HTR-8/SVneo (cell line): Measurements from ENCODE around the gene IGSF21.

Experiments
- DNase-seq: peaks from one replicate; pipeline ENCODE4 v3.0.0; 2011; ENCODE audit warnings: low spot score, mixed read lengths; ENCODE audit not compliant: insufficient read length
- FAIRE-seq: peaks from 2 replicates; lab custom pipeline; 2011; peaks lifted over from hg19 to GRCh38; lab: Jason Lieb, UNC

Gene IGSF21

GRCh38 chr1:18246543-18246942 is 138.9 kb downstream of the IGSF21 start:
- FAIRE-seq (no peak), DNase-seq (no peak)

DNA sequence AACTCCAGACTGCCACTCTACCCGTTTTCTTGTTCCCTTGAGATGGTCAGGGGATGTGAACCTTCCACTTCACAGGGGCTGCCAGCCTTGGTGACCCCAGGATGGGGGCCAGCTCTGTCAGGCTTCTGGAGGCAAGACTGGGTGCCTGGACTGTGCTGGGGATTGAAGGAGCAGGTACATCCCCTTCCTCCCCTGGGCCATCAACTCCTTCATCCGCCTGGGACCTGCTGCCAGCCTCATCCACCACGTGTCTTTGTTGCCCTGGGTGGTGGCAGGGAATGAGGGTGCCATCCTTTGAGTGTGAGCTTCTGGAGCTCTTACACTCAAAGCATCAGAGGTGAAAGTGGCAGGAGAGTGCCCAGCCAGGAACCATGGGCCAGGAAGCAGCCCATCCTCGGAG is 139.6 kb downstream of the IGSF21 start:
- no peak for FAIRE-seq
- DNase-seq, result no peak

DNA sequence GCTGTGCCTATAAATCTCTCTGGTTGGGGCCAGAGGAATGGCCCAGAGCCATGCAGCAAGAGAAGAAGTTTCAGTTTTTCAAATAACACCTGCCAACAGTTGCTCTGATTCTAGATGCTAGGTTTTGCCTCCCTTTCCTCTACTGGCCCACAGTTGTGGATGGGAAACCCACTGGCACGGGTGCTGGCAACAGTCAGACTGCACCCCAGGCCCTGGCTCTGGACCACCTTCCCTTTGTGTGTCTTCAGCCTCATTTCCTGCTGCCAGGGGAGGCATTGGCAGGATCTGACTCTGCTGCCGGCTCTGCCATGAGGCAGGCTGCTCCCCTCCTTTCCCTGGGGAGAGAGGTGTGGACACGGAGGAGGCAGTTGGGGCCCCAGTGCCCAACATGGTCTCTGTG is 142.0 kb downstream of the IGSF21 start:
- no peak for DNase-seq

DNA sequence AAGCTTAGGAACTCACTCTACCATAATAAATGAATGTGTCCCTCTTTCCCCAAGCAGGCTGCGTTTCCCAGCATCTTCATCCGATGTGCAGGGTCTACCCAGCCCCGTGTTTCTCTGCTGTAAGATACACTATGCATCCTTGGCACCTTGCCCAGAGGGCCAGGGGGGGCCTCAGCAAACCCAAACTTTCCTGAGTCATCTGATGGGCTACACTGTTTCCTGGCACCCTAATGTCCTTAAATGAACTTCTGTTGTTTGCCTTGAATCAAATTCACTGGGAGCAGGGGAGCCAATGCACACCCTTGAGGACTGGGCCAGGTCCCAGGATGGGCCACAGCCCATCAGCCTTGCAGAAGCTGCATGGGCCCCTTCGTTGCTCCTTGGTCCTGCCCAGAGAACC is 145.5 kb downstream of the IGSF21 start:
- FAIRE-seq (no peak), DNase-seq (no peak)

More for the DNA sequence above, 142.0 kb downstream of the IGSF21 start:
- FAIRE-seq, result no peak

DNA sequence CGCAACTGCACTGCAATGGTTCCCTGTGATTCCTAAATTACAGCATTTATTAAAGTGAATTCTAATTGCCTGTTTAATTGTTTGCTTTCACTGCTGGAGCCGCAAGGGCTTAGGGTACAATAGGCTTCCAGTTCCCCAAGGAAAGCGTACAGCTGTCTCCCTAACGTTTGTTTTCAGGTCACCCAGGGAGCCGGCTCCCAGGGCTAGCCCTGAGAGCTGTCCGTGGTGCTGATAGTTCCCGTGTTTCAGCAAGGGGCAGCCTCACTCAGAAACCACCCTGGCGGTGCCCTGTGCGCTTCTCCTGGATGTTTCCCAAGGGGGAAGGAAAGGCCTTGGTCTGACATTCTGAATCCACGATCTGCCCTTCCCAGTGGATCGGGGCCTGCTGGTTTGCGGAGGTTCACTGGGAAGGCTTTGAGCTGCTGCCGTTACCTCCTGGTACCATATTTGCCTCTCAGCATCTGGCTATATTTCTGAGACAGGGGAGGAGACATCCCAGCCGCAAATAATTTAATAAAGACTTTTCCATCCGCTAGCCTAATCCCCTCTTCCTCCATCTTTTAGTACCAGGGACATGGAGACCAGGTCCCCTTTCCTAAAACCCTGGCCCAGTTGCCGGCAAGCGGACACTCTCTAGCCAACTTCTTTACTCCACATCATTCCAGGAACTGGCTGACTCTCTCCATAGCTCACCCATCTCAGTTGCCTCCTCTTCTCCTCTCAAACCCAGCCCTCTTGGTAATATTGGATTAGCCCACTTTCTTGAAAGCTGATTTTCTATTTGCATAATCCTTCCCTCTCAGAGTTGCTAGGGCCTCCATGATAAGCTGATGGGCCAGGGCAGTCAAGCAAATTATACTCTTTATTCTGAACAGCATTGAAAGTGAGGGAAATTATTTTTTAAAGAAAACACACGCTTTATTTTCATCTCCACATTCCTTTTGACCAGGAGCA is 149.0 kb downstream of the IGSF21 start:
- peak; percentile 41 for DNase-seq

DNA sequence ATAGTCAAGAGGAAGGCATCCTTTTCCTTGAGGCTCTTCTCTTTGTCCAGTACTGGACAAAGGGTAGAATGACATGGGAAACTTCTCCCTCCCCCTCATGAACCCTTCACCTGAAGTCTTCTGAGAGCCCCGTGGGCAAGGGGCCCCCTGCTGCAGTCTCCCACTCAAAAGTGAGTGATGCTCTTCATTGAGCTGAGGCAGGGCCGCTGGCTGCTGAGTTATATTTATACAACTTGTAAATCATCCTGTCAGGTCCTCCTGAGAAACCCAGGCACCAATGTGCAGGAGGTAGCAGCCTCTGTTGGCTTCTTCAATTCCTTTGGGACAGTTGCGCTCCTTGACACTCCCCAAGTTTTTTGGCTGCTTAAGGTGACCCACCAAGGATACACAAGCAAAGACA is 150.2 kb downstream of the IGSF21 start:
- DNase-seq, result no peak
- FAIRE-seq, result no peak

More for the DNA sequence above, 149.0 kb downstream of the IGSF21 start:
- FAIRE-seq, result no peak

GRCh38 chr1:18261891-18262290 is 154.3 kb downstream of the IGSF21 start:
- DNase-seq, result no peak
- no peak for FAIRE-seq

GRCh38 chr1:18262726-18263125 is 155.1 kb downstream of the IGSF21 start:
- FAIRE-seq (no peak), DNase-seq (no peak)

DNA sequence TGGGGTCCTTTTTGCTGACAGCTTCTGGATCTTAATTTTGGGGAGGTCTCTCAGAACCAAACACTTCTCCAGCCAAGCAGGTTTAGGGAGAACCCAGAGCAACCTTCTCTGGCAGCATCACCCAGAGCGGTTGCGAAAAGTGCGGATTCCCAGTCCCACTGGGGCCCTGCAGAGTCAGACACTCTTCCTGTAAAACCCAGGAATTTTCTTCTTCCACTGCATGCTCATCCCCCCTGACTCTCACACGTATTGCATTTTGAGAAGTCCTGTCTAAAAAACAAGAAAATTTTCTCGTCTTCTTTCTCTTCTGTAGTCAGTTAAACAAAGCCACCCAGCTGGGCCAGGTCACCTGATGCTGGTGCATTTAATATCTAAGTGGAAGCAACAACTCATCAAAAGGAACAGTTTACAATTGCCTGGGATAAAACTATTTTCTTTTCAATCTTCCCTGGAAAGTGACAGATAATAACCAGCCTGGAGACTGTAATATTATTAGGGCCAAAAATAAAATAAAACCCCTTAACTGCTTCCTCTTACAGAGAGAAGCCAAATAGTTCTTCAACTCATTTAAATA is 156.0 kb downstream of the IGSF21 start:
- FAIRE-seq (no peak), DNase-seq (no peak)

- FAIRE-seq, result no peak
- DNase-seq, result no peak
These were observed 156.9 kb downstream of the IGSF21 start for GRCh38 chr1:18264450-18265039.

GRCh38 chr1:18265641-18266040 is 158.0 kb downstream of the IGSF21 start:
- DNase-seq (no peak), FAIRE-seq (no peak)

DNA sequence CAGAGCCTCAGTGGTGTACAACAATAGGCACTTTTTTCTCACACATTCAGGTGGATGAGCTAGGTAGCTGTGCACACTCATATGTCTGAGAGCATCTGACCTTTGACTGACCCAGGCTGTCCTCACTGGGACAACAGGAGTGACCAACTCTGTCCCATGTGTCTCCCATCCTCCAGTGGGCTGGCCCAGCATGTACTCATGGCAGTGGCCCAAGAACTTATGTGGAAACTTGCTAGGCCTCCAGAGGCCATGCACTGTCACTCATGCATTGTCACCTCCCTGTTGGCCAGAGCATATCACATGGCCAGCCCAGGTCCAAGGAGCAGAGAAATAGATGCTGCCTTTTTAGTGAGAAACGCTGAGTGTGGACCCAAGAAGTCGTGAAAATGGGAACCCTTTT is 158.8 kb downstream of the IGSF21 start:
- DNase-seq (no peak), FAIRE-seq (no peak)

DNA sequence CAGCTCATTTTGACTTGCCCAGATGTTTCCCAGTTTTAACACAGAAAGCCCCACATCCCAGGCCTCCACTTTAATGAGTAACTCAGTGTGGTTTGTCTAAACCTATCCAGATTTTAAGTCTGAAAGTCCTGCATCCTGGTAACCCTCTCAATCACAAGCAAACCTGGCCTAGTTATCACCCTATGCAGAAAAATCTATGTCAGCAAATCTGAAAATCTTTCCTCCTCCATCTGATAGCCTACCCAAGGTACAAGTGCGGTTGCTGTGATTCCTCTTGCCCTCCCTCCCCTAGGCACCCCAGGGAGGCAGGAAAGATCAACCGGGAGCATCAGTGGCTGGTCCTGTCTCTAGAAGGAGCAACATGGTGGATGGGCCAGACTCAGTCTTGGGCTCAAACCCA is 163.7 kb downstream of the IGSF21 start:
- no peak for FAIRE-seq
- DNase-seq, result no peak

DNA sequence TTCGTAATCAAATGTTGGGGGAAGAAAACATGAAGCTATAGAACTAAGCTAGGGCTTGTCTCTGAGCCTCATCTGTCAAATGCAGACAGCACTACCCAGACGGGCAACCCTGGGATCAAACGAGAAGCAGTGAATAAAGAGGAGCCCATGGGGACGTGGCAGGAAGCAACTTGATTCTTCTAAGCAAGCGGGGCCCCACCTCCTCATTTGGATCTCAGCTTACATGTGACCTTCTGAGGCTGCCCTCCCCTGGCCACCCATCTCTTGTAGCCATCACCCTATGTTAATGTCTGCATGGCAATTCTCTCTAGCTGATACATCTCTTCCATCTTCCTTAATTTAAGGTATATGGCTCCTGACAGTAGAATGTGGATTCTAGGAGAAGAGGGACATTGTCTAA is 171.3 kb downstream of the IGSF21 start:
- FAIRE-seq (no peak), DNase-seq (no peak)

GRCh38 chr1:18279351-18280074 is 171.9 kb downstream of the IGSF21 start:
- no peak for FAIRE-seq

GRCh38 chr1:18280956-18281355 is 173.4 kb downstream of the IGSF21 start:
- no peak for FAIRE-seq

More at GRCh38 chr1:18279351-18280074, 171.9 kb downstream of the IGSF21 start:
- DNase-seq, result no peak

GRCh38 chr1:18282851-18283600 is 175.4 kb downstream of the IGSF21 start:
- FAIRE-seq (no peak), DNase-seq (no peak)

More at GRCh38 chr1:18280956-18281355, 173.4 kb downstream of the IGSF21 start:
- DNase-seq, result no peak

- DNase-seq (no peak), FAIRE-seq (no peak)
These were observed 176.2 kb downstream of the IGSF21 start for GRCh38 chr1:18283601-18284385.
